H1 (cell line): ENCODE data around the gene ACACA. TPM values are rescaled to one million over a fixed set of nuclear protein-coding genes. Genes with fewer than 3 reads are reported as not detected.

Experiments
- CTCF ChIA-PET: fragments of 300-600 bp; sonication (Branson Sonifier 250); formaldehyde crosslinking; loops from one replicate; lab custom pipeline; 2021; ENCODE audit not compliant: partially characterized antibody; lab: Charles Lee
- POLR2A ChIA-PET: fragments of 300-600 bp; sonication (Branson Sonifier 250); formaldehyde crosslinking; loops from one replicate; lab custom pipeline; 2021; ENCODE audit warnings: inconsistent platforms; ENCODE audit not compliant: partially characterized antibody; lab: Charles Lee
- DNase-seq, 2 experiments: peaks; one replicate each; pipeline versions ENCODE4 v3.0.0 to v3.0.0-alpha.2; 2010 to 2022; ENCODE audit warnings: low spot score in 2 of 2, low read depth in 1 of 2, mixed read lengths in 1 of 2
- FAIRE-seq: peaks from 2 replicates; lab custom pipeline; 2011; peaks lifted over from hg19 to GRCh38; lab: Jason Lieb, UNC
- H2AFZ ChIP-seq: 2 replicates; pipeline ENCODE4 v1.8.1; 2012; ENCODE audit warnings: low read length, inconsistent platforms
- H2AK5ac ChIP-seq: 2 replicates; pipeline ENCODE4 v1.6.1; 2013; ENCODE audit warnings: low read depth, low read length
- H2BK120ac ChIP-seq: replicated peaks from 2 replicates; pipeline ENCODE3; 2013; ENCODE audit warnings: low read depth, low read length, inconsistent platforms
- H2BK12ac ChIP-seq: 2 replicates; pipeline ENCODE4 v1.6.1; 2013; ENCODE audit warnings: low read depth, low read length
- H2BK15ac ChIP-seq: 2 replicates; pipeline ENCODE4 v1.6.1; 2013; ENCODE audit warnings: low read length
- H2BK20ac ChIP-seq: 2 replicates; pipeline ENCODE4 v1.6.1; 2013; ENCODE audit warnings: low read length
- H2BK5ac ChIP-seq: 2 replicates; pipeline ENCODE4 v1.6.1; 2013; ENCODE audit warnings: low read depth, low read length
- H3K14ac ChIP-seq: 2 replicates; pipeline ENCODE4 v1.6.1; 2013; ENCODE audit warnings: inconsistent platforms; ENCODE audit not compliant: insufficient read length
- H3K18ac ChIP-seq: 2 replicates; pipeline ENCODE4 v1.6.1; 2013; ENCODE audit warnings: low read length; ENCODE audit errors: extremely low read depth
- H3K23ac ChIP-seq: 2 replicates; pipeline ENCODE4 v1.6.1; 2013; ENCODE audit warnings: inconsistent platforms; ENCODE audit not compliant: insufficient read length
- H3K23me2 ChIP-seq: 2 replicates; pipeline ENCODE4 v1.6.1; 2013; ENCODE audit warnings: low read depth, low read length
- H3K27ac ChIP-seq: 2 replicates; pipeline ENCODE4 v1.6.1; 2011; ENCODE audit warnings: low read depth, low read length, inconsistent platforms
- H3K27me3 ChIP-seq, 4 experiments: replicated peaks in 1 of 4; 1 replicate in 1 of 4; 2 replicates in 3 of 4; pipeline versions ENCODE4 v1.6.1 to v1.8.1; 2011 to 2013; ENCODE audit warnings: low read length in 3 of 4, mild to moderate bottlenecking in 3 of 4, inconsistent platforms in 2 of 4, mixed read lengths in 2 of 4, moderate library complexity in 1 of 4; ENCODE audit not compliant: control insufficient read depth in 3 of 4, insufficient read depth in 3 of 4; ENCODE audit errors: extremely low read depth in 1 of 4
- H3K36me3 ChIP-seq, 4 experiments: 2 replicates each; pipeline versions ENCODE4 v1.6.1 to v1.8.1; 2011 to 2013; ENCODE audit warnings: mild to moderate bottlenecking in 4 of 4, low read length in 3 of 4, moderate library complexity in 2 of 4, control low read depth in 1 of 4, inconsistent platforms in 1 of 4; ENCODE audit not compliant: insufficient read depth in 4 of 4, control insufficient read depth in 2 of 4
- H3K4ac ChIP-seq: replicated peaks from 2 replicates; pipeline ENCODE3; 2013; ENCODE audit warnings: low read length, low read depth, mixed read lengths, inconsistent platforms; ENCODE audit not compliant: insufficient read length
- H3K4me1 ChIP-seq, 4 experiments: replicated peaks in 1 of 4; 1 replicate in 1 of 4; 2 replicates in 3 of 4; pipeline versions ENCODE4 v1.6.1 to v1.8.1; 2011 to 2013; ENCODE audit warnings: low read length in 3 of 4, inconsistent platforms in 2 of 4, mixed read lengths in 1 of 4; ENCODE audit not compliant: insufficient read depth in 4 of 4, control insufficient read depth in 3 of 4
- H3K4me2 ChIP-seq, 2 experiments: 2 replicates each; pipeline versions ENCODE4 v1.6.1 to v1.8.1; 2011 to 2013; ENCODE audit warnings: low read depth in 2 of 2, low read length in 2 of 2, control low read depth in 1 of 2, inconsistent platforms in 1 of 2, mild to moderate bottlenecking in 1 of 2; ENCODE audit not compliant: insufficient read depth in 1 of 2
- H3K4me3 ChIP-seq, 4 experiments: fragments of 200-600, 300-600 bp in 1 of 4; sonication (generic), shearing (Covaris generic), sonication (Bioruptor Twin) in 1 of 4; 2 replicates each; pipeline versions ENCODE4 v1.5.1 to v1.8.1; 2011 to 2016; ENCODE audit warnings: low read length in 4 of 4, low read depth in 3 of 4, control low read depth in 2 of 4, inconsistent platforms in 2 of 4, mild to moderate bottlenecking in 2 of 4, mixed read lengths in 1 of 4, moderate library complexity in 1 of 4; ENCODE audit not compliant: insufficient read depth in 2 of 4; ENCODE audit errors: extremely low read depth in 1 of 4
- H3K56ac ChIP-seq: replicated peaks from 2 replicates; pipeline ENCODE3; 2013; ENCODE audit warnings: low read depth, mild to moderate bottlenecking, mixed read lengths, low read length, inconsistent platforms; ENCODE audit not compliant: insufficient read length
- H3K79me1 ChIP-seq: 2 replicates; pipeline ENCODE4 v1.6.1; 2013; ENCODE audit warnings: low read depth, low read length, control low read depth
- H3K79me2 ChIP-seq, 2 experiments: 2 replicates each; pipeline versions ENCODE4 v1.6.1 to v1.8.1; 2012 to 2013; ENCODE audit warnings: low read length in 2 of 2, mild to moderate bottlenecking in 2 of 2, inconsistent platforms in 1 of 2; ENCODE audit not compliant: insufficient read depth in 2 of 2, control insufficient read depth in 1 of 2
- H3K9ac ChIP-seq, 4 experiments: replicated peaks in 1 of 4; 1 replicate in 1 of 4; 2 replicates in 3 of 4; pipeline versions ENCODE4 v1.6.1 to v1.8.1; 2011 to 2013; ENCODE audit warnings: low read depth in 3 of 4, low read length in 3 of 4, control low read depth in 2 of 4, mild to moderate bottlenecking in 2 of 4, moderate library complexity in 2 of 4, inconsistent platforms in 1 of 4; ENCODE audit errors: extremely low read depth in 1 of 4
- H3K9me3 ChIP-seq, 2 experiments: 2 replicates each; pipeline versions ENCODE4 v1.6.1 to v1.8.1; 2012 to 2013; ENCODE audit warnings: mild to moderate bottlenecking in 2 of 2, moderate library complexity in 2 of 2, control low read depth in 1 of 2, inconsistent platforms in 1 of 2, low read depth in 1 of 2, low read length in 1 of 2, mixed read lengths in 1 of 2; ENCODE audit not compliant: insufficient read depth in 2 of 2
- H4K20me1 ChIP-seq, 2 experiments: replicated peaks in 1 of 2; 2 replicates each; pipeline versions ENCODE3 to v1.8.1; 2011 to 2013; ENCODE audit warnings: inconsistent platforms in 2 of 2, low read length in 2 of 2, mild to moderate bottlenecking in 1 of 2; ENCODE audit not compliant: insufficient read depth in 2 of 2, control insufficient read depth in 1 of 2
- H4K5ac ChIP-seq: 2 replicates; pipeline ENCODE4 v1.6.1; 2013; ENCODE audit warnings: low read length, low read depth, mixed read lengths, inconsistent platforms; ENCODE audit not compliant: insufficient read length
- H4K8ac ChIP-seq: 2 replicates; pipeline ENCODE4 v1.8.0; 2013; ENCODE audit warnings: mild to moderate bottlenecking, moderate library complexity, low read length, inconsistent platforms; ENCODE audit not compliant: insufficient read depth; ENCODE audit errors: extremely low read depth
- H4K91ac ChIP-seq: replicated peaks from 2 replicates; pipeline ENCODE3; 2013; ENCODE audit warnings: low read length, mixed read lengths, inconsistent platforms; ENCODE audit not compliant: insufficient read length
- ASH2L ChIP-seq: fragments of 200-600, 300-600 bp; sonication (generic); IDR thresholded peaks from one replicate; pipeline ENCODE4 v1.7.1; 2017; ENCODE audit warnings: low read length
- BACH1 ChIP-seq: IDR thresholded peaks from 2 replicates; pipeline ENCODE4 v1.6.1; 2012; ENCODE audit warnings: low read length, improper control_type of control experiment
- BRCA1 ChIP-seq: IDR thresholded peaks from 2 replicates; pipeline ENCODE4 v1.6.1; 2012; ENCODE audit warnings: low read depth, low read length, improper control_type of control experiment
- EP300 ChIP-seq, 2 experiments: IDR thresholded peaks; 1 replicate in 1 of 2; 2 replicates in 1 of 2; pipeline ENCODE4 v1.6.1; 2011 to 2012; ENCODE audit warnings: low read depth in 2 of 2, low read length in 2 of 2, mild to moderate bottlenecking in 2 of 2, borderline replicate concordance in 1 of 2, inconsistent platforms in 1 of 2, moderate library complexity in 1 of 2
- FOSL1 ChIP-seq: IDR thresholded peaks from 2 replicates; pipeline ENCODE4 v1.6.1; 2011; ENCODE audit warnings: mild to moderate bottlenecking, low read depth, low read length, moderate library complexity; ENCODE audit not compliant: insufficient read depth
- HDAC6 ChIP-seq: IDR thresholded peaks from one replicate; pipeline ENCODE4 v1.7.1; 2012; ENCODE audit warnings: low read depth, mild to moderate bottlenecking, inconsistent platforms, low read length, moderate library complexity
- KDM1A ChIP-seq: fragments of 200-600, 300-600 bp; sonication (generic); IDR thresholded peaks from 2 replicates; pipeline ENCODE4 v1.7.1; 2016; ENCODE audit warnings: mild to moderate bottlenecking, low read length, borderline replicate concordance
- POLR2A ChIP-seq, 2 experiments: IDR thresholded peaks; 1 replicate in 1 of 2; 2 replicates in 1 of 2; pipeline ENCODE4 v1.6.1; 2011; ENCODE audit warnings: low read depth in 2 of 2, low read length in 2 of 2, mild to moderate bottlenecking in 2 of 2; ENCODE audit errors: control extremely low read depth in 1 of 2
- SP4 ChIP-seq: IDR thresholded peaks from 2 replicates; pipeline ENCODE4 v1.6.1; 2012; ENCODE audit warnings: low read length, inconsistent platforms
- TAF1 ChIP-seq: IDR thresholded peaks from 2 replicates; pipeline ENCODE4 v1.6.1; 2011; ENCODE audit warnings: mild to moderate bottlenecking, low read depth, low read length
- TBP ChIP-seq: IDR thresholded peaks from 2 replicates; pipeline ENCODE4 v1.6.1; 2011; ENCODE audit warnings: low read depth, low read length, improper control_type of control experiment
- ZNF274 ChIP-seq: IDR thresholded peaks from 2 replicates; pipeline ENCODE4 v1.7.0; 2012; ENCODE audit warnings: low read length, borderline replicate concordance; ENCODE audit errors: extremely low read depth
- WGBS, 2 experiments: shearing (Covaris generic) in 1 of 2; methylation state at CpG; one replicate each; pipeline versions ENCODE4 v1.1.6 to v1.1.7; 2013 to 2015; ENCODE audit warnings: low lambda C conversion rate in 2 of 2, mixed read lengths in 2 of 2, inconsistent platforms in 1 of 2, low coverage in 1 of 2, missing lambda C conversion rate in 1 of 2; ENCODE audit not compliant: insufficient replicate concordance in 2 of 2, insufficient coverage in 1 of 2, insufficient read length in 1 of 2; ENCODE audit errors: extremely low coverage in 1 of 2, missing lambda C conversion rate in 1 of 2; 5-methylcytosine and 5-hydroxymethylcytosine counted together
- polyA plus RNA-seq, 7 experiments: library from polyadenylated mRNA; depleted of rRNA in 3 of 7; stranded (reverse) in 5 of 7; unstranded in 2 of 7; fragments of >200 nt in 5 of 7; fragments of 200-250 nt in 2 of 7; gene quantifications; 1 replicate in 5 of 7; 2 replicates in 1 of 7; 4 replicates in 1 of 7; pipeline versions ENCODE4 v1.2.1 to v1.2.3, GENCODE V29; 2011 to 2013; ENCODE audit warnings: missing spikeins in 2 of 7, mixed read lengths in 2 of 7
- total RNA-seq: library from RNA; stranded (reverse); fragmentation: NEBNext Ultra II Directional; extraction: Animal tissue kit (Norgen Biotek cat#: 25700); gene quantifications from 2 replicates; pipeline ENCODE4 v1.2.1, GENCODE V29; 2021
- TF ChIP-seq, protein P1 (sequence below): IDR thresholded peaks from 2 replicates; pipeline ENCODE4 v1.6.1; 2012; ENCODE audit warnings: inconsistent platforms

ACACA gene
- total and polyA plus RNA-seq, 2 of the 8 experiments (the other 6 are each of a cell fraction or from before 2014, with no cell fraction given): 74.0 to 160 TPM

DNA sequence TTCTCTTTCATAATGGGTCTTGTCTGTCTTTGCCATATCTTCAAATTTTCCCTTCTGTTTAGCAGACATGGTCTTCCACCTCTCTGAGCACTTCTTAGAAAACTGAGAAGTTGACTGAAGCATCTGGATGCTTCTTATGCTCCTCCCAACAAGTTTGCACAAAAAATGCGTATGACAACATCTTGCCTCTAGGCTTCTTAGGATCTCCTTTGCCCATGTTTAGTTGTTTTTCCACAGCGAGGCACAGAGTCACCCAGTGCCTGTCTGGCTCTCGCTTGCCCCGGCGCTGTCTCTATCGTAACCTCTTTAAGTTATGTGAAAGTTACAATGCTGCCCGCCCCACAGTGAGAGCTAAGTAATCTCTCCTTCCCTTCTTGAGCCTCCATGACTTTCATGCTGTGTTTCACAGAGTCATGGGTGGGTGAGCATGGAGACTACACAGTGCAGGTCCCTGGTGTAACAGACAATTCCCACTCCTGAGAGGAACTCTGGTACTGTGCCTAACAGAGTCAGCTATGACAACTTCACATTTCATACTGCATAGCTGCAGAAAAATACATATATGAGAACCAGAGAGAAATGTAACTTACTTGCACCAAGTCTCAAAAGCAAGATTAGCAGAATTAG lies 262.4 kb downstream of the ACACA start:
- Histone ChIP-seq H3K27ac (no peak overlapping the region), H2BK120ac (no peak overlapping the region), H2BK20ac (no peak overlapping the region), H2BK15ac (no peak overlapping the region), H2AK5ac (no peak overlapping the region), H3K79me1 (no peaks in the 10 kb centered on the region), H3K14ac (no peak overlapping the region), H3K36me3 (peaks cover 0 to 16% (median 2%) of the 10 kb centered on the region in 4 experiments; a peak in 4 of 8 replicates), H2AFZ (no peak overlapping the region), H2BK5ac (no peak overlapping the region), H4K5ac (no peak overlapping the region), H3K9me3 (no peaks in the 10 kb centered on the region), H4K91ac (no peak overlapping the region), H3K9ac (no peak overlapping the region), H3K4ac (no peak overlapping the region), H3K27me3 (no peaks in the 10 kb centered on the region), H3K4me3 (no peak overlapping the region), H3K4me2 (no peak overlapping the region), H3K79me2 (no peaks in the 10 kb centered on the region), H4K20me1 (no peaks in the 10 kb centered on the region), H3K56ac (no peak overlapping the region), H3K23ac (no peak overlapping the region), H2BK12ac (no peak overlapping the region), H4K8ac (no peak overlapping the region), H3K23me2 (no peaks in the 10 kb centered on the region), H3K4me1 (peaks cover 0 to 8% (median 3%) of the 10 kb centered on the region in 4 experiments; a peak in 6 of 7 replicates), H3K18ac (no peak overlapping the region)
- WGBS, 2 experiments: 97% methylated on average over 7 of the region's 7 CpGs; no CpG with 5 or more reads in 1 of the 2 experiments
- no peak for FAIRE-seq
- no peak for DNase-seq
- POLR2A ChIA-PET: interaction anchor here (1.2 kb wide), 1 partner anchor 97 kb away, joined by 3 read pairs; no protein-coding TSS in a partner anchor
- CTCF ChIA-PET: interaction anchor here (0.6 to 1.7 kb wide), 4 partner anchors 13 to 274 kb away, joined by 3 to 6 read pairs (median 4); no protein-coding TSS in a partner anchor
- TF ChIP-seq BRCA1: no peak
- no peak for TF ChIP-seq EP300 (IDR thresholded peaks at IDR 0.05; ENCODE audit: borderline replicate concordance in 1 of 2, low read depth in 2 of 2, low read length in 2 of 2)
- TF ChIP-seq ASH2L: no peak
- no peak for TF ChIP-seq FOSL1
- TF ChIP-seq POLR2A (IDR thresholded peaks at IDR 0.05; ENCODE audit: control extremely low read depth in 1 of 2, low read depth in 2 of 2, low read length in 2 of 2): no peak
- no peak for TF ChIP-seq ZNF274
- no peak for TF ChIP-seq BACH1
- TF ChIP-seq, protein P1, sequence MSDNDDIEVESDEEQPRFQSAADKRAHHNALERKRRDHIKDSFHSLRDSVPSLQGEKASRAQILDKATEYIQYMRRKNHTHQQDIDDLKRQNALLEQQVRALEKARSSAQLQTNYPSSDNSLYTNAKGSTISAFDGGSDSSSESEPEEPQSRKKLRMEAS: no peak
- TF ChIP-seq SP4: no peak
- no peak for TF ChIP-seq TBP
- TF ChIP-seq KDM1A: no peak
- TF ChIP-seq HDAC6: no peak
- TF ChIP-seq TAF1: no peak
